ENCODE results near the gene CDS1. TPM values are rescaled to one million over a fixed set of nuclear protein-coding genes. Genes with fewer than 3 reads are reported as not detected.

Gene CDS1
- total and polyA plus RNA-seq, 2 of the 8 experiments (the other 6 are each of a cell fraction or from before 2014, with no cell fraction given), result 8.7 to 13.9 TPM

GRCh38 chr4:84574069-84574720 lies 8.7 kb upstream of the CDS1 start:
- Histone ChIP-seq H2BK12ac (ENCODE audit: low read depth, low read length) (no peak overlapping the region), H2BK5ac (ENCODE audit: low read depth, low read length) (no peak overlapping the region), H3K18ac (ENCODE audit: extremely low read depth, low read length) (no peak overlapping the region), H3K56ac (replicated peaks; ENCODE audit: insufficient read length, low read depth, low read length) (no peak overlapping the region), H3K9ac (replicated peaks in 1 of 4; ENCODE audit: extremely low read depth in 1 of 4, low read depth in 3 of 4, low read length in 3 of 4) (no peak overlapping the region), H3K4ac (replicated peaks; ENCODE audit: insufficient read length, low read depth, low read length) (no peak overlapping the region), H2BK20ac (ENCODE audit: low read length) (no peak overlapping the region), H4K20me1 (replicated peaks in 1 of 2; ENCODE audit: control insufficient read depth in 1 of 2, insufficient read depth in 2 of 2, low read length in 2 of 2) (no peaks in the 10 kb centered on the region), H3K27ac (ENCODE audit: low read depth, low read length) (no peak overlapping the region), H3K23ac (ENCODE audit: insufficient read length) (no peak overlapping the region), H3K4me2 (ENCODE audit: insufficient read depth in 1 of 2, low read depth in 2 of 2, low read length in 2 of 2) (no peak overlapping the region), H3K14ac (ENCODE audit: insufficient read length) (no peak overlapping the region), H3K79me2 (ENCODE audit: control insufficient read depth in 1 of 2, insufficient read depth in 2 of 2, low read length in 2 of 2) (no peaks in the 10 kb centered on the region), H2AFZ (ENCODE audit: low read length) (no peak overlapping the region), H3K4me3 (ENCODE audit: extremely low read depth in 1 of 4, insufficient read depth in 2 of 4, low read depth in 3 of 4, low read length in 4 of 4) (no peak overlapping the region), H4K91ac (replicated peaks; ENCODE audit: insufficient read length, low read length) (no peak overlapping the region), H4K5ac (ENCODE audit: insufficient read length, low read depth, low read length) (no peak overlapping the region), H3K23me2 (ENCODE audit: low read depth, low read length) (no peaks in the 10 kb centered on the region), H2BK15ac (ENCODE audit: low read length) (no peak overlapping the region), H3K79me1 (ENCODE audit: low read depth, low read length) (no peaks in the 10 kb centered on the region), H3K27me3 (replicated peaks in 1 of 4; ENCODE audit: control insufficient read depth in 3 of 4, extremely low read depth in 1 of 4, insufficient read depth in 3 of 4, low read length in 3 of 4) (no peaks in the 10 kb centered on the region), H3K9me3 (ENCODE audit: insufficient read depth in 2 of 2, low read depth in 1 of 2, low read length in 1 of 2) (no peaks in the 10 kb centered on the region), H3K36me3 (ENCODE audit: control insufficient read depth in 2 of 4, insufficient read depth in 4 of 4, low read length in 3 of 4) (no peaks in the 10 kb centered on the region), H3K4me1 (replicated peaks in 1 of 4; ENCODE audit: control insufficient read depth in 3 of 4, insufficient read depth in 4 of 4, low read length in 3 of 4) (peaks cover 0 to 3% (median 1%) of the 10 kb centered on the region in 4 experiments; a peak in 5 of 7 replicates), H4K8ac (ENCODE audit: extremely low read depth, insufficient read depth, low read length) (no peak overlapping the region), H2BK120ac (replicated peaks; ENCODE audit: low read depth, low read length) (no peak overlapping the region), H2AK5ac (ENCODE audit: low read depth, low read length) (no peak overlapping the region)
- POLR2A ChIA-PET (ENCODE audit: partially characterized antibody), result interaction anchor here (3.6 kb wide), 1 partner anchor 8 kb away, joined by 17 read pairs; the partner anchor contains the start of gene CDS1
- FAIRE-seq (no peak), DNase-seq (ENCODE audit: low read depth in 1 of 2, low spot score in 2 of 2) (no peak)
- CTCF ChIA-PET (ENCODE audit: partially characterized antibody), result no interaction called here
- TF ChIP-seq SP2 (IDR thresholded peaks at IDR 0.05; ENCODE audit: low read length), result no peak
- no peak for TF ChIP-seq KDM4A (IDR thresholded peaks at IDR 0.05; ENCODE audit: low read depth, low read length, severe bottlenecking)
- no peak for TF ChIP-seq SAP30 (IDR thresholded peaks at IDR 0.05; ENCODE audit: insufficient read depth, insufficient replicate concordance, low read length)
- no peak for TF ChIP-seq POU5F1 (IDR thresholded peaks at IDR 0.05; ENCODE audit: low read depth, low read length)
- no peak for TF ChIP-seq HDAC2 (IDR thresholded peaks at IDR 0.05; ENCODE audit: borderline replicate concordance in 1 of 2, low read depth in 2 of 2, low read length in 2 of 2)
- no peak for TF ChIP-seq KDM1A (IDR thresholded peaks at IDR 0.05; ENCODE audit: borderline replicate concordance, low read length)
- no peak for TF ChIP-seq POLR2AphosphoS5 (IDR thresholded peaks at IDR 0.05; ENCODE audit: low read depth, low read length)
- TF ChIP-seq SUZ12 (IDR thresholded peaks at IDR 0.05; ENCODE audit: low read length), result no peak
- TF ChIP-seq RNF2 (IDR thresholded peaks at IDR 0.05; ENCODE audit: borderline replicate concordance, low read depth, low read length, missing control alignments, poor library complexity, severe bottlenecking), result no peak
- no peak for TF ChIP-seq JUN (IDR thresholded peaks at IDR 0.05; ENCODE audit: low read depth, low read length)
- WGBS, 2 experiments (ENCODE audit: extremely low coverage in 1 of 2, insufficient coverage in 1 of 2, insufficient read length in 1 of 2, insufficient replicate concordance in 2 of 2, low coverage in 1 of 2, low lambda C conversion rate in 2 of 2, missing lambda C conversion rate in 1 of 2), result 86% methylated on average over 6 of the region's 6 CpGs; no CpG with 5 or more reads in 1 of the 2 experiments

Measured in H1 (cell line).